HEK293 (cell line): ENCODE data around the gene ANP32B.

Source experiments
- ATF2 ChIP-seq: fragments of 450-650 bp; formaldehyde crosslinking; IDR thresholded peaks from 2 replicates; pipeline ENCODE4 v1.5.1; 2016; ENCODE audit warnings: missing biosample characterization, missing genetic modification characterization, low read depth
- BCL11A ChIP-seq: fragments of 450-650 bp; formaldehyde crosslinking; IDR thresholded peaks from 2 replicates; pipeline ENCODE4 v1.5.1; 2016; ENCODE audit warnings: low read depth, missing biosample characterization, missing genetic modification characterization
- BCL6B ChIP-seq: fragments of 450-650 bp; formaldehyde crosslinking; IDR thresholded peaks from 2 replicates; pipeline ENCODE4 v1.5.1; 2017; ENCODE audit warnings: missing biosample characterization, missing genetic modification characterization
- KLF10 ChIP-seq: fragments of 450-650 bp; IDR thresholded peaks from 2 replicates; pipeline ENCODE4 v1.5.1; 2018; ENCODE audit warnings: missing biosample characterization, mild to moderate bottlenecking, missing genetic modification characterization
- KLF17 ChIP-seq: fragments of 450-650 bp; formaldehyde crosslinking; IDR thresholded peaks from 2 replicates; pipeline ENCODE4 v1.5.1; 2016; ENCODE audit warnings: missing biosample characterization, missing genetic modification characterization
- KLF9 ChIP-seq: fragments of 450-650 bp; formaldehyde crosslinking; IDR thresholded peaks from 2 replicates; pipeline ENCODE4 v1.5.1; 2016; ENCODE audit warnings: missing biosample characterization, missing genetic modification characterization, low read depth
- REST ChIP-seq: fragments of 450-650 bp; formaldehyde crosslinking; IDR thresholded peaks from 2 replicates; pipeline ENCODE4 v1.5.1; 2016; ENCODE audit warnings: missing biosample characterization, missing genetic modification characterization
- ZBTB17 ChIP-seq: fragments of 450-650 bp; formaldehyde crosslinking; IDR thresholded peaks from 2 replicates; pipeline ENCODE4 v1.5.1; 2016; ENCODE audit warnings: missing biosample characterization, missing genetic modification characterization
- ZBTB49 ChIP-seq: fragments of 450-650 bp; formaldehyde crosslinking; IDR thresholded peaks from 2 replicates; pipeline ENCODE4 v1.5.1; 2016; ENCODE audit warnings: missing biosample characterization, missing genetic modification characterization, low read depth
- ZNF132 ChIP-seq: fragments of 450-650 bp; formaldehyde crosslinking; IDR thresholded peaks from 2 replicates; pipeline ENCODE4 v1.5.1; 2017; ENCODE audit warnings: missing biosample characterization, missing genetic modification characterization, borderline replicate concordance
- ZNF133 ChIP-seq: fragments of 450-650 bp; formaldehyde crosslinking; IDR thresholded peaks from 2 replicates; pipeline ENCODE4 v1.5.1; 2016; ENCODE audit warnings: missing biosample characterization, missing genetic modification characterization
- ZNF138 ChIP-seq: fragments of 450-650 bp; formaldehyde crosslinking; IDR thresholded peaks from 2 replicates; pipeline ENCODE4 v1.5.1; 2016; ENCODE audit warnings: missing biosample characterization, missing genetic modification characterization, borderline replicate concordance
- ZNF148 ChIP-seq: fragments of 450-650 bp; formaldehyde crosslinking; IDR thresholded peaks from 2 replicates; pipeline ENCODE4 v1.5.0; 2017; ENCODE audit warnings: missing biosample characterization, missing genetic modification characterization, borderline replicate concordance
- ZNF19 ChIP-seq: fragments of 450-650 bp; formaldehyde crosslinking; IDR thresholded peaks from 2 replicates; pipeline ENCODE4; 2016; ENCODE audit warnings: missing biosample characterization, missing genetic modification characterization, low read depth
- ZNF280D ChIP-seq: fragments of 450-650 bp; formaldehyde crosslinking; IDR thresholded peaks from 2 replicates; pipeline ENCODE4 v1.5.1; 2016; ENCODE audit warnings: missing biosample characterization, missing genetic modification characterization
- ZNF354C ChIP-seq: fragments of 450-650 bp; formaldehyde crosslinking; IDR thresholded peaks from 2 replicates; pipeline ENCODE4 v1.5.1; 2016; ENCODE audit warnings: missing biosample characterization, missing genetic modification characterization, low read depth, borderline replicate concordance
- ZNF362 ChIP-seq: fragments of 450-650 bp; formaldehyde crosslinking; IDR thresholded peaks from 2 replicates; pipeline ENCODE4 v1.5.1; 2016; ENCODE audit warnings: missing biosample characterization, missing genetic modification characterization
- ZNF555 ChIP-seq: fragments of 450-650 bp; formaldehyde crosslinking; conservative IDR thresholded peaks from 2 replicates; pipeline ENCODE4 v1.5.1; 2017; ENCODE audit warnings: missing biosample characterization, mild to moderate bottlenecking, missing genetic modification characterization, inconsistent platforms
- ZNF843 ChIP-seq: fragments of 450-650 bp; formaldehyde crosslinking; IDR thresholded peaks from 2 replicates; pipeline ENCODE4 v1.5.1; 2016; ENCODE audit warnings: missing biosample characterization, missing genetic modification characterization
- ZXDB ChIP-seq: fragments of 450-650 bp; formaldehyde crosslinking; IDR thresholded peaks from 2 replicates; pipeline ENCODE4 v1.5.1; 2016; ENCODE audit warnings: missing biosample characterization, missing genetic modification characterization

ANP32B gene

GRCh38 chr9:97982683-97983588, at the start of gene ANP32B (continued):
- TF ChIP-seq ZNF148 (tag by site-specific recombination) = no peak
- TF ChIP-seq KLF9 = peak; percentile 77
- no peak for TF ChIP-seq ZBTB49
- TF ChIP-seq ZNF280D (tag by site-specific recombination) = no peak
- no peak for TF ChIP-seq ZNF354C (tag by site-specific recombination)
- no peak for TF ChIP-seq ATF2 (tag by site-specific recombination)
- TF ChIP-seq ZNF132 (tag by site-specific recombination) = no peak
- no peak for TF ChIP-seq ZNF138 (tag by site-specific recombination)
- TF ChIP-seq KLF17 = 0 out of 2 replicates have a peak, but pooled peaks have one; percentile 37
- TF ChIP-seq ZBTB17 (tag by site-specific recombination) = peak; percentile 59; the same call in 1 of the 2 replicates
- TF ChIP-seq ZNF555 (tag by site-specific recombination) = no peak
- TF ChIP-seq ZNF19 = no peak
- no peak for TF ChIP-seq ZNF133 (tag by site-specific recombination)
- TF ChIP-seq ZNF843 (tag by site-specific recombination) = peak; percentile 47; the same call in 1 of the 2 replicates
- TF ChIP-seq KLF10 (tag by site-specific recombination) = peak; percentile 77; the same call in 1 of the 2 replicates
- no peak for TF ChIP-seq REST
- TF ChIP-seq ZNF362 (tag by site-specific recombination) = no peak
- TF ChIP-seq ZXDB (tag by site-specific recombination) = peak; percentile 59; the same call in 1 of the 2 replicates
- TF ChIP-seq BCL6B = no peak
- no peak for TF ChIP-seq BCL11A (tag by site-specific recombination)
